OCI-LY1 (cell line): Measurements from ENCODE around the gene ZNF14.
"Not testable (repeated sequence)": the region's sequence is repeated elsewhere in the genome, so short reads cannot be mapped to it uniquely, and the experiment has no call there.

Experiments used
- H2AFZ ChIP-seq: fragments of 200-600 bp; sonication (generic), shearing (Covaris generic); 2 replicates; pipeline ENCODE4 v1.6.0; 2014; ENCODE audit warnings: antibody characterized with exemption, mild to moderate bottlenecking, low read length
- H3F3A ChIP-seq: fragments of 200-600 bp; sonication (generic), shearing (Covaris generic); 2 replicates; pipeline ENCODE4 v1.6.0; 2014; ENCODE audit warnings: mild to moderate bottlenecking, antibody characterized with exemption, low read length, moderate library complexity; ENCODE audit not compliant: insufficient read depth
- H3K27ac ChIP-seq: fragments of 200-600 bp; sonication (generic); 2 replicates; pipeline ENCODE4 v1.5.1; 2014; ENCODE audit warnings: low read length, mixed run types, mild to moderate bottlenecking, low read depth; ENCODE audit not compliant: poor library complexity, severe bottlenecking
- H3K27me3 ChIP-seq: fragments of 200-600 bp; sonication (generic); 2 replicates; pipeline ENCODE4 v1.6.0; 2014; ENCODE audit warnings: antibody characterized with exemption, mild to moderate bottlenecking, low read length, moderate library complexity; ENCODE audit not compliant: insufficient read depth
- H3K36me3 ChIP-seq: fragments of 200-600 bp; sonication (generic); 2 replicates; pipeline ENCODE4 v1.6.1; 2014; ENCODE audit warnings: mild to moderate bottlenecking, antibody characterized with exemption, low read length, moderate library complexity, mixed read lengths; ENCODE audit not compliant: insufficient read depth
- H3K4me1 ChIP-seq: fragments of 200-600 bp; sonication (generic); 2 replicates; pipeline ENCODE4 v1.5.1; 2014; ENCODE audit warnings: mild to moderate bottlenecking, low read length, moderate library complexity; ENCODE audit not compliant: insufficient read depth, severe bottlenecking
- H3K4me2 ChIP-seq: fragments of 200-600 bp; sonication (generic), shearing (Covaris generic); 2 replicates; pipeline ENCODE4 v1.6.1; 2014; ENCODE audit warnings: low read length
- H3K4me3 ChIP-seq: fragments of 200-600 bp; sonication (generic); 2 replicates; pipeline ENCODE4 v1.5.1; 2014; ENCODE audit warnings: low read length, low read depth, mild to moderate bottlenecking, mixed read lengths; ENCODE audit not compliant: poor library complexity, severe bottlenecking
- H3K79me2 ChIP-seq: fragments of 200-600 bp; shearing (Covaris generic); 2 replicates; pipeline ENCODE4 v1.6.1; 2016; ENCODE audit warnings: mixed run types, low read length, mixed read lengths; ENCODE audit not compliant: insufficient read depth
- H3K9ac ChIP-seq: fragments of 200-600 bp; sonication (generic), shearing (Covaris generic); 2 replicates; pipeline ENCODE4 v1.6.1; 2014; ENCODE audit warnings: mild to moderate bottlenecking, low read length, mixed read lengths
- H3K9me2 ChIP-seq: fragments of 200-600 bp; sonication (generic), shearing (Covaris generic); 2 replicates; pipeline ENCODE4 v1.6.1; 2014; ENCODE audit warnings: low read depth, mild to moderate bottlenecking, low read length, mixed read lengths
- H3K9me3 ChIP-seq: fragments of 200-600 bp; shearing (Covaris generic); 2 replicates; pipeline ENCODE4 v1.6.1; 2014; ENCODE audit warnings: low read length, mixed read lengths
- H4K20me1 ChIP-seq: fragments of 200-600 bp; sonication (generic), shearing (Covaris generic); 2 replicates; pipeline ENCODE4 v1.6.0; 2016; ENCODE audit warnings: mild to moderate bottlenecking, low read length; ENCODE audit not compliant: insufficient read depth
- CTCF ChIP-seq: fragments of 200-600 bp; sonication (generic), shearing (Covaris generic); IDR thresholded peaks from 2 replicates; pipeline ENCODE4 v1.5.1; 2017; ENCODE audit warnings: mild to moderate bottlenecking, antibody characterized with exemption, low read length, moderate library complexity, mixed read lengths
- EZH2 ChIP-seq: fragments of 200-600 bp; sonication (generic), shearing (Covaris generic); IDR thresholded peaks from 2 replicates; pipeline ENCODE4 v1.8.0; 2017; ENCODE audit warnings: borderline replicate concordance, mixed run types, mild to moderate bottlenecking, antibody characterized with exemption, low read length, moderate library complexity, mixed read lengths

Gene ZNF14

GRCh38 chr19:19691683-19692082 is 41.2 kb downstream of the ZNF14 start:
- 0 out of 2 replicates have a peak, but pooled peaks cover 2% of the 10 kb centered on the region for H3K9me3 ChIP-seq
- no peak overlapping the region for H2AFZ ChIP-seq
- H4K20me1 ChIP-seq: no peaks in the 10 kb centered on the region
- no peaks in the 10 kb centered on the region for H3K4me1 ChIP-seq
- no peaks in the 10 kb centered on the region for H3F3A ChIP-seq
- H3K27ac ChIP-seq: no peak overlapping the region
- H3K36me3 ChIP-seq: peaks cover 7% of the 10 kb centered on the region
- H3K9me2 ChIP-seq: no peaks in the 10 kb centered on the region
- H3K4me3 ChIP-seq: no peak overlapping the region
- TF ChIP-seq CTCF (no peak), EZH2 (no peak)
- H3K79me2 ChIP-seq: no peaks in the 10 kb centered on the region
- H3K4me2 ChIP-seq: no peak overlapping the region
- no peak overlapping the region for H3K9ac ChIP-seq
- no peaks in the 10 kb centered on the region for H3K27me3 ChIP-seq

GRCh38 chr19:19689023-19689422 is 43.9 kb downstream of the ZNF14 start:
- H3K36me3 ChIP-seq, H3F3A ChIP-seq, H3K79me2 ChIP-seq, H3K4me2 ChIP-seq, H3K27me3 ChIP-seq, H3K27ac ChIP-seq, H4K20me1 ChIP-seq, H3K9me2 ChIP-seq, H3K9me3 ChIP-seq, H3K9ac ChIP-seq, H3K4me3 ChIP-seq, H2AFZ ChIP-seq, H3K4me1 ChIP-seq: not testable (repeated sequence)

GRCh38 chr19:19687090-19687489 is 45.8 kb downstream of the ZNF14 start:
- Histone ChIP-seq H3K27ac (no peak overlapping the region), H3K9me3 (peaks cover 8% of the 10 kb centered on the region; the same call in 1 of the 2 replicates), H2AFZ (no peak overlapping the region), H3K4me2 (no peak overlapping the region), H3K9ac (no peak overlapping the region), H3K27me3 (no peaks in the 10 kb centered on the region), H3K36me3 (peaks cover 26% of the 10 kb centered on the region), H3F3A (no peaks in the 10 kb centered on the region), H3K9me2 (no peaks in the 10 kb centered on the region), H4K20me1 (no peaks in the 10 kb centered on the region), H3K4me3 (no peak overlapping the region), H3K4me1 (no peaks in the 10 kb centered on the region), H3K79me2 (no peaks in the 10 kb centered on the region)
- TF ChIP-seq EZH2: no peak

- Histone ChIP-seq H3K36me3 (peaks cover 31% of the 10 kb centered on the region), H3F3A (no peaks in the 10 kb centered on the region), H3K27ac (no peak overlapping the region), H3K4me1 (no peaks in the 10 kb centered on the region), H3K9me2 (no peaks in the 10 kb centered on the region), H2AFZ (no peak overlapping the region), H3K27me3 (no peaks in the 10 kb centered on the region), H3K4me2 (no peak overlapping the region), H3K9me3 (peaks cover 8% of the 10 kb centered on the region; the same call in 1 of the 2 replicates), H4K20me1 (no peaks in the 10 kb centered on the region), H3K9ac (no peak overlapping the region), H3K79me2 (no peaks in the 10 kb centered on the region), H3K4me3 (no peak overlapping the region)
- TF ChIP-seq EZH2 (no peak), CTCF (no peak)
Measured at GRCh38 chr19:19686580-19686979, 46.3 kb downstream of the ZNF14 start.

- Histone ChIP-seq H3K36me3 (peaks cover 36% of the 10 kb centered on the region), H3K9me3 (peaks cover 13% of the 10 kb centered on the region)
- H3K9ac ChIP-seq, H4K20me1 ChIP-seq, H3K27ac ChIP-seq, H3K4me1 ChIP-seq, H3K4me2 ChIP-seq, H2AFZ ChIP-seq, H3K9me2 ChIP-seq, H3K27me3 ChIP-seq, H3K79me2 ChIP-seq, H3K4me3 ChIP-seq, H3F3A ChIP-seq: not testable (repeated sequence)
Measured at GRCh38 chr19:19686119-19686518, 46.8 kb downstream of the ZNF14 start.
